BE2C (cell line): ENCODE measurements around the gene KCNK10.
A peak's percentile ranks its signal among the peaks of the same experiment; 100 is the strongest.

Source experiments
- DNase-seq: peaks from one replicate; pipeline ENCODE4 v3.0.0-alpha.2; 2020
- H3K27me3 ChIP-seq: fragments of 250-450 bp; sonication (Bioruptor Pico); 2 replicates; pipeline ENCODE4 v1.5.1; 2020; ENCODE audit warnings: mild to moderate bottlenecking
- H3K36me3 ChIP-seq: fragments of 250-450 bp; sonication (Bioruptor Pico); 2 replicates; pipeline ENCODE4 v1.5.1; 2020; ENCODE audit warnings: mild to moderate bottlenecking
- H3K4me1 ChIP-seq: fragments of 250-450 bp; sonication (Bioruptor Pico); 2 replicates; pipeline ENCODE4 v1.5.1; 2020
- H3K4me3 ChIP-seq: 2 replicates; pipeline ENCODE4 v1.5.1; 2011; ENCODE audit warnings: low read depth, low read length
- H3K9me3 ChIP-seq: fragments of 250-450 bp; sonication (Bioruptor Pico); 2 replicates; pipeline ENCODE4 v1.5.1; 2020
- CTCF ChIP-seq: IDR thresholded peaks from 2 replicates; pipeline ENCODE4 v1.5.1; 2012; ENCODE audit warnings: mild to moderate bottlenecking, low read depth, low read length

Gene KCNK10

GRCh38 chr14:88227693-88228092 is 95.4 kb downstream of the KCNK10 start:
- H3K4me3 ChIP-seq: no peak overlapping the region
- no peaks in the 10 kb centered on the region for H3K9me3 ChIP-seq
- TF ChIP-seq CTCF: no peak
- DNase-seq: no peak
- no peaks in the 10 kb centered on the region for H3K36me3 ChIP-seq
- no peaks in the 10 kb centered on the region for H3K4me1 ChIP-seq
- no peaks in the 10 kb centered on the region for H3K27me3 ChIP-seq

- no peaks in the 10 kb centered on the region for H3K9me3 ChIP-seq
- H3K36me3 ChIP-seq: no peaks in the 10 kb centered on the region
- H3K4me1 ChIP-seq: no peaks in the 10 kb centered on the region
- H3K27me3 ChIP-seq: no peaks in the 10 kb centered on the region
- no peak for DNase-seq
- no peak for TF ChIP-seq CTCF
- H3K4me3 ChIP-seq: no peak overlapping the region
These were observed 97.3 kb downstream of the KCNK10 start for GRCh38 chr14:88225721-88226120.

- DNase-seq: peak; percentile 32
- no peaks in the 10 kb centered on the region for H3K9me3 ChIP-seq
- TF ChIP-seq CTCF: no peak
- H3K4me3 ChIP-seq: no peak overlapping the region
- no peaks in the 10 kb centered on the region for H3K4me1 ChIP-seq
- no peaks in the 10 kb centered on the region for H3K27me3 ChIP-seq
- H3K36me3 ChIP-seq: no peaks in the 10 kb centered on the region
These were observed 104.8 kb downstream of the KCNK10 start for GRCh38 chr14:88218119-88218915.

- Histone ChIP-seq H3K4me1 (no peaks in the 10 kb centered on the region), H3K36me3 (no peaks in the 10 kb centered on the region), H3K27me3 (no peaks in the 10 kb centered on the region), H3K4me3 (no peak overlapping the region), H3K9me3 (no peaks in the 10 kb centered on the region)
- DNase-seq: no peak
- no peak for TF ChIP-seq CTCF
These were observed 110.4 kb downstream of the KCNK10 start for GRCh38 chr14:88212691-88213090.

- Histone ChIP-seq H3K4me3 (no peak overlapping the region), H3K4me1 (no peaks in the 10 kb centered on the region), H3K27me3 (no peaks in the 10 kb centered on the region), H3K36me3 (no peaks in the 10 kb centered on the region), H3K9me3 (no peaks in the 10 kb centered on the region)
- DNase-seq: peak; percentile 52
- no peak for TF ChIP-seq CTCF
These were observed 112.6 kb downstream of the KCNK10 start for GRCh38 chr14:88210426-88210825.

GRCh38 chr14:88209273-88209672 is 113.8 kb downstream of the KCNK10 start:
- no peak for TF ChIP-seq CTCF
- DNase-seq: no peak
- no peaks in the 10 kb centered on the region for H3K36me3 ChIP-seq
- no peaks in the 10 kb centered on the region for H3K9me3 ChIP-seq
- H3K4me3 ChIP-seq: no peak overlapping the region
- H3K27me3 ChIP-seq: no peaks in the 10 kb centered on the region
- H3K4me1 ChIP-seq: no peaks in the 10 kb centered on the region
